ENCODE measurements around the gene MICALL1.
"Not testable (repeated sequence)": the region's sequence is repeated elsewhere in the genome, so short reads cannot be mapped to it uniquely, and the experiment has no call there.

The MICALL1 gene

GRCh38 chr22:37943825-37944198 lies 37.7 kb downstream of the MICALL1 start:
- H3K4me1 ChIP-seq: no peaks in the 10 kb centered on the region
- H3K9me3 ChIP-seq (ENCODE audit: control insufficient read depth, low read length): no peaks in the 10 kb centered on the region
- no peak overlapping the region for H3K4me2 ChIP-seq (ENCODE audit: low read length)
- no peak for TF ChIP-seq CTCF (IDR thresholded peaks at IDR 0.05)
- no peak overlapping the region for H3K9ac ChIP-seq
- H2AFZ ChIP-seq: no peak overlapping the region
- H3K36me3 ChIP-seq (ENCODE audit: control insufficient read depth, insufficient read depth, low read length): no peaks in the 10 kb centered on the region
- no peak overlapping the region for H3K4me3 ChIP-seq (ENCODE audit: low read depth, low read length)
- no peak overlapping the region for H3K27ac ChIP-seq
- no peaks in the 10 kb centered on the region for H3K79me2 ChIP-seq
- H3K27me3 ChIP-seq (ENCODE audit: control insufficient read depth, insufficient read depth, low read length): no peaks in the 10 kb centered on the region

DNA sequence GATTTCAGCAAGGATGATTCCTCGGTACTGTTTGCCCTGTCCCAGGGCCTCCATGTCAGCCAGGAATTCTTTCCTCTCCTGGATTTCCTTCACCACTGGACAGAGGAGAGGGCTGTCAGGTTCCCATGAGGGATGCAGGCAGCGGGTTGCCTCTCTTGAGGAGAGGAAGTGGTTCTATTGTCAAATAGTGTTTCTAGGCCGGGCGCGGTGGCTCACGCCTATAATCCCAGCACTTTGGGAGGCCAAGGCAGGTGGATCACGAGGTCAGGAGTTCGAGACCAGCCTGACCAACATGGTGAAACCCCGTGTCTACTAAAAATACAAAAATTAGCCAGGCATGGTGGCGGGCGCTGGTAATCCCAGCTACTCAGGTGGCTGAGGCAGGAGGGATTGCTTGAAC lies 38.3 kb downstream of the MICALL1 start:
- not testable (repeated sequence) for H2AFZ ChIP-seq; H3K27me3 ChIP-seq (ENCODE audit: control insufficient read depth, insufficient read depth, low read length); H3K9me3 ChIP-seq (ENCODE audit: control insufficient read depth, low read length); H3K4me1 ChIP-seq; H3K27ac ChIP-seq; H3K4me3 ChIP-seq (ENCODE audit: low read depth, low read length); H3K9ac ChIP-seq; H3K36me3 ChIP-seq (ENCODE audit: control insufficient read depth, insufficient read depth, low read length); H3K79me2 ChIP-seq; H3K4me2 ChIP-seq (ENCODE audit: low read length)

DNA sequence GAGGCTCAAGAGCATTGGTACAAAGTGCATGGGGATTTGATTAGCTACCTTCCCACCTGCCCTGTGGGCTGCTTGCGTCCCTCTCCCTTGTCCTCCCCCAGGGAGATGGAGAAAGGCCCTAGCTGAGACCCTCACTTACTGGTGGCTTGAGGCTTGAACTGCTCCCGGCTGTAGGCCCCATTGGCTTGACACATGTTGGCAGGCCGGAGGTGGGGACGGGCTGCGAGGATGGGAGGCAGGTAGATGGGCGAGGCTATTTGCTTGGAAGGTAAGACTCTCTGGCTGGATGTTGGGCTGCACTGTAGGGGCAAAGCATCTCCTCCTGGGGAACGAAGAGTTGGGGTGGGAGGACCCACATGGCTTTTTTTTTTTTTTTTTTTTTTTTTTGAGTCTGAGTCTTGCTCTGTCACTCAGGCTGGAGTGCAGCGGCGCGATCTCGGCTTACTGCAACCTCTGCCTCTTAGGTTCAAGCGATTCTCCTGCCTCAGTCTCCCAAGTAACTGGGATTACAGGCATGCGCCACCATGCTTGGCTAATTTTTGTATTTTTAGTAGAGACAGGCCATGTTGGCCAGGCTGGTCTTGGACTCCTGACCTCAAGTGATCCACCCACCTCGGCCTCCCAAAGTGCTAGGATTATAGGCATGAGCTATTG lies 41.2 kb downstream of the MICALL1 start:
- not testable (repeated sequence) for H3K9me3 ChIP-seq (ENCODE audit: control insufficient read depth, low read length); H3K4me3 ChIP-seq (ENCODE audit: low read depth, low read length); H3K79me2 ChIP-seq; H3K4me2 ChIP-seq (ENCODE audit: low read length); H3K4me1 ChIP-seq; H3K9ac ChIP-seq; H3K36me3 ChIP-seq (ENCODE audit: control insufficient read depth, insufficient read depth, low read length); H3K27me3 ChIP-seq (ENCODE audit: control insufficient read depth, insufficient read depth, low read length); H3K27ac ChIP-seq; H2AFZ ChIP-seq

- Histone ChIP-seq H3K27ac (no peak overlapping the region), H3K9ac (no peak overlapping the region), H3K79me2 (peaks cover 11% of the 10 kb centered on the region), H3K36me3 (ENCODE audit: control insufficient read depth, insufficient read depth, low read length) (no peaks in the 10 kb centered on the region), H3K4me1 (no peaks in the 10 kb centered on the region), H2AFZ (no peak overlapping the region), H3K4me2 (ENCODE audit: low read length) (no peak overlapping the region), H3K27me3 (ENCODE audit: control insufficient read depth, insufficient read depth, low read length) (no peaks in the 10 kb centered on the region), H3K9me3 (ENCODE audit: control insufficient read depth, low read length) (no peaks in the 10 kb centered on the region), H3K4me3 (ENCODE audit: low read depth, low read length) (no peak overlapping the region)
- TF ChIP-seq CTCF (IDR thresholded peaks at IDR 0.05): no peak
Observed at GRCh38 chr22:37951305-37951704, 45.2 kb downstream of the MICALL1 start.

GRCh38 chr22:37952629-37953028 lies 46.5 kb downstream of the MICALL1 start:
- peak overlapping the region; percentile 99 for H3K4me3 ChIP-seq (ENCODE audit: low read depth, low read length)
- H3K4me1 ChIP-seq; H3K27me3 ChIP-seq (ENCODE audit: control insufficient read depth, insufficient read depth, low read length); H3K9me3 ChIP-seq (ENCODE audit: control insufficient read depth, low read length); H3K36me3 ChIP-seq (ENCODE audit: control insufficient read depth, insufficient read depth, low read length); H3K9ac ChIP-seq: not testable (repeated sequence)
- H2AFZ ChIP-seq: peak overlapping the region; percentile 86
- H3K79me2 ChIP-seq: peaks cover 11% of the 10 kb centered on the region
- H3K27ac ChIP-seq: peak overlapping the region; percentile 68
- H3K4me2 ChIP-seq (ENCODE audit: low read length): peak overlapping the region; percentile 82

- Histone ChIP-seq H2AFZ (peak overlapping the region; percentile 86), H3K79me2 (peaks cover 11% of the 10 kb centered on the region), H3K4me2 (ENCODE audit: low read length) (peak overlapping the region; percentile 82), H3K9me3 (ENCODE audit: control insufficient read depth, low read length) (no peaks in the 10 kb centered on the region), H3K9ac (no peak overlapping the region), H3K27me3 (ENCODE audit: control insufficient read depth, insufficient read depth, low read length) (no peaks in the 10 kb centered on the region), H3K4me1 (peaks cover 13% of the 10 kb centered on the region), H3K36me3 (ENCODE audit: control insufficient read depth, insufficient read depth, low read length) (no peaks in the 10 kb centered on the region), H3K27ac (peak overlapping the region; percentile 68), H3K4me3 (ENCODE audit: low read depth, low read length) (peak overlapping the region; percentile 99)
- TF ChIP-seq CTCF (IDR thresholded peaks at IDR 0.05): no peak
Observed at GRCh38 chr22:37953062-37953436, 47.0 kb downstream of the MICALL1 start.

Data from parathyroid adenoma (tissue), 2 donors.